G401 (cell line): ENCODE results near the gene FCRLB. TPM values are rescaled to one million over a fixed set of nuclear protein-coding genes. Genes with fewer than 3 reads are reported as not detected.
A peak's percentile ranks its signal among the peaks of the same experiment; 100 is the strongest.
"Not testable (repeated sequence)": the region's sequence is repeated elsewhere in the genome, so short reads cannot be mapped to it uniquely, and the experiment has no call there.

Source experiments
- DNase-seq: peaks from one replicate; pipeline ENCODE4 v3.0.0-alpha.2; 2015; ENCODE audit warnings: low spot score
- in situ Hi-C: cut with HindIII; loops from 2 replicates; pipeline ENCODE4 v1.10.0; 2016; ENCODE audit warnings: low sequenced_read_pairs, mixed read lengths
- total RNA-seq: library from RNA; depleted of rRNA; stranded (reverse); fragments of >200 nt; shearing (Covaris generic); gene quantifications from 2 replicates; pipeline ENCODE4 v1.2.3, GENCODE V29; 2014

Gene FCRLB
- total RNA-seq, 1 experiment from 2014 or later, result 1.5 TPM

- in situ Hi-C loops, result no loop called here
- DNase-seq, result no peak
Observed at GRCh38 chr1:161736335-161736969, 15.1 kb downstream of the FCRLB start.

DNA sequence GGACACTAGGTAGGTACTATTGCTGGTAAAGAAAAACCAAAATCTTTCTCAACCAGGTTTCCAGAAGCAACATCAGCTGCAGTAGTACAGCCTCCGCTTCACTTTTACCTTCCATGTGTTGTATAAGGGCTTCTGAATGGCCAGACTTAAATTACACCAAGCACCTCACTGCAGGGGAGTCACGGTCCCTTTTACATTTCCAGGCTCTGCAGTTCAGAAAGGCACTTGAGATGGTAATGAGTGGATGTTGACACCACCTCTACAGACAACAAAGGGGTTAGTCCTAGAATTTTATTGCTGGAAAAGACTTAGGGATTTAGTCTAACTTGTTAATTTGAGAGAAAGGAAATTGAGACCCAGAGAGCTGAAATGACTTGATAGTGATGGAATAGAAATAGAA, 16.3 kb downstream of the FCRLB start:
- in situ Hi-C loops, result no loop called here
- DNase-seq, result no peak

DNA sequence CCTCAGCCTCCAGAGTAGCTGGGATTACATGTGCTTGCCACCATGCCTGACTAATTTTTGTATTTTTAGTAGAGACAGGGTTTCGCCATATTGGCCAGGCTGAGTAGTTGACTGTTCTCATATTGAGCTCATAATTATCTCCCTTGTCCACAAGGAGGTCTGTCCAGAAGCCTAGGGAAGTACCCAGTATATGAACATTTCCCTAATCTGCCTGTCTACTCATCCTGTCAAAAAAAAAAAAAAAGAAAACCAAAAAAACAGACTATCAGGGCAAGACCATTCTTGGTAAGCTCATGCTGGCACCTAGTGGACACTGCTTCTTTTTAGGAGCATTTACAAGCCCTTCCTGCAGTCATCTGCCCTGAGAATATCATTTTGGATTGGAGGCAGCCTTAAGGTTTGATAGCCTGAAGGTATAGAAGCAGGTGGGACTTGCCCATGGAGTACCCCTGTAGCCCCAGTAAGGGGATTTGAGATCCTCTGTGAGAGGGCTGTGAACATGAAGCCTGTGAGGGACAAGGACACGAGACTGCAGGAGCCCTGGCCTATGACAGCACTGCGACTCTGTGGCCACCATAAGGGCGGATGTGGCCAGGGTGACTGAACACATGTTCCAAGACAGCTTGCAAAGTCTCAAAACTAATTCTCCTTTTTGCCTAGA, 17.4 kb downstream of the FCRLB start:
- in situ Hi-C loops, result no loop called here
- DNase-seq, result peak; percentile 27

- in situ Hi-C loops, result no loop called here
- no peak for DNase-seq
Observed at GRCh38 chr1:161739865-161740566, 18.7 kb downstream of the FCRLB start.

- DNase-seq, result no peak
- in situ Hi-C loops, result no loop called here
Observed at GRCh38 chr1:161740921-161741320, 19.6 kb downstream of the FCRLB start.

GRCh38 chr1:161743231-161743630, 21.9 kb downstream of the FCRLB start:
- DNase-seq, result no peak
- in situ Hi-C loops, result no loop called here

DNA sequence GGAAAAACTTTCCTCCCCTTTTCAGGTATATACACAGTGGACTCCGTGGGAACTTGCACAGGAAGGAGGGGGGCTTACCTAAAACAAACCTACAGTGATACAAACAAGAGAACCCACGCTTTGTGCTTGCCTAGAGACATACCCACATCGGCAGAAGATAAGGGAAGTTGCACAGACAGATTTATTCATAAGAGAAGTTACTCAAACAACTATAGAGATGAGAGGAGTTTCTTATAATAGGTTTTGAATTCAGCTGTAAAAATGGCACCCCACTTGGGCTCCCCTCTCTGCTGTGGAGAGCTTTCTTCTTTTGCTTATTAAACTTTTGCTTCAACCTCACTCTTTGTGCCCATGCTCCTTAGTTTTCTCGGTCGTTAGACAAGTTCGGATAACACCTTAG, 26.5 kb downstream of the FCRLB start:
- in situ Hi-C loops, result no loop called here
- no peak for DNase-seq

DNA sequence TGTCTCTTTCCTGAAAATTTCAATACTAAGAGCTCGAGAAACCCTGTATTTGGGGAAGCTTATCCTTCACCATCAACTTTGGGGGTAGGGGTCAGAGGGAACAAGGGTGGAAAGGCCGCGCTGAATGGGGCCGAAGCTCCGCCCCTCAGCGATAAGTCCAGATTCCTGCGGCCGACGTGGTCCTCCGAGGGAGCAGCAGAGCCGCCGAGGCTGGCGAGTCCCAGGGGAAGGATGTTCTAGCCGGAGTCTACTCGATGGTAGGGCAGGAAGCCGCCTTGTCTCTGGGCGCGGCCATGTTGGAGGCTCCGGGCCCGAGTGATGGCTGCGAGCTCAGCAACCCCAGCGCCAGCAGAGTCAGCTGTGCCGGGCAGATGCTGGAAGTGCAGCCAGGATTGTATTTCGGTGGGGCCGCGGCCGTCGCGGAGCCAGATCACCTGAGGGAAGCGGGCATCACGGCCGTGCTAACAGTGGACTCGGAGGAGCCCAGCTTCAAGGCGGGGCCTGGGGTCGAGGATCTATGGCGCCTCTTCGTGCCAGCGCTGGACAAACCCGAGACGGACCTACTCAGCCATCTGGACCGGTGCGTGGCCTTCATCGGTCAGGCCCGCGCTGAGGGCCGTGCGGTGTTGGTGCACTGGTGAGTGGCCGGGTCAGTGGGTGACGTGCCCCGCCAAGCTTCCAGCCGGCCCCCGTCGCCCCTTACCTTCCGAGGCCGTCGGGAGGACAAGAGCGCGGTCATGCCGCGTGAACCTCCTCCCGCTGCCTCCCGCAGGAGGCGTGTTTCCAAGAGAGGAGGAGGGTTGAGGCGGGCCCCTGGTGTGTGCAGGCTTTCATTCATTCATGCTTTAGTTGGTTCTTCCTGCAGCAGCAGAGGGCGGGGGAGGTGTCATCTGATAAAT, 28.4 kb downstream of the FCRLB start, which contains the start of gene DUSP12:
Gene DUSP12, plus strand, starts transcription at position 278 of the 899 bp plus-strand sequence. Its CDS starts 16 bp downstream, at position 294.
- peak; percentile 96 for DNase-seq
- in situ Hi-C loops, result no loop called here

- peak; percentile 16 for DNase-seq
- in situ Hi-C loops, result no loop called here
Observed at GRCh38 chr1:161763522-161764098, 42.3 kb downstream of the FCRLB start.

- in situ Hi-C loops, result no loop called here
- peak; percentile 90 for DNase-seq
Observed at GRCh38 chr1:161766102-161766981, 45.0 kb downstream of the FCRLB start, which contains the start of gene ATF6. TSS of gene ATF6 (plus strand) at chr1:161766320. CDS start at chr1:161766361, 41 bp downstream.

DNA sequence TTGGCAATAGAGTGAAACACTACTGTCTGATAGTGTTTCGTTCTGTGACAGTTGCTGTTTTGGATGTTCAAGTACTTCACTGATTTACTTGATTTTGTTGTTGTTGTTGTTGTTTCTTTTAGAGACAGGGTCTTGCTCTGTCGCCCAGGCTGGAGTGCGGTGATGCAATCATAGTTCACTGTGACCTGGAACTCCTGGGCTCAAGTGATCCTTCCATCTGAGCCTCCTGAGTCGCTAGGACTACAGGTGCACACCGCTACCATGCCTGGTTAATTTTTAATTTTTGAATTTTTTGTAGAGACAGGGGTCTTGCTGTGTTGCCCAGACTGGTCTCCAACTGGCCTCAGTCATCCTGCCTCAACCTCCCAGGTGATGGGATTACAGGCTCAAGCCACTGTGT, 47.1 kb downstream of the FCRLB start:
- DNase-seq, result no peak
- in situ Hi-C loops, result no loop called here

GRCh38 chr1:161768986-161769672, 47.8 kb downstream of the FCRLB start:
- in situ Hi-C loops, result no loop called here

DNA sequence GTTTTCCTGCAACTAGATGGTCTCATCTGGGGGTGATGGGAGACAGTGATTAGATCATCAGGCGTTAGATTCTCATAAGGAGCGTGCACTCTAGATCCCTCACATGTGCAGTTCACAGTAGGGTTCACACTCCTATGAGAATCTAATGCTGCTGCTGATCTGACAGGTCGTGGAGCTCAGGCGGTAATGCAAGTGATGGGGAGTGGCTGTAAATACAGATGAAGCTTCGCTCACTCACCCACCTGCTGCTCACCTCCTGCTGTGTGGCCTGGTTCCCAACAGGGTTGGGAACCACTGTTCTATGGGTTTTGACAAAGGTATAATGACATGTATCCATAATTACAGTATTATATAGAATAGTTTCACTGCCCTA, 48.3 kb downstream of the FCRLB start:
- in situ Hi-C loops, DNase-seq: not testable (repeated sequence)

More at GRCh38 chr1:161768986-161769672, 47.8 kb downstream of the FCRLB start:
- DNase-seq, result no peak

GRCh38 chr1:161770250-161770649, 48.9 kb downstream of the FCRLB start:
- DNase-seq, result no peak
- in situ Hi-C loops, result no loop called here

GRCh38 chr1:161771161-161771560, 49.8 kb downstream of the FCRLB start:
- in situ Hi-C loops, result no loop called here
- no peak for DNase-seq

GRCh38 chr1:161771973-161772372, 50.6 kb downstream of the FCRLB start:
- DNase-seq, result no peak
- in situ Hi-C loops, result no loop called here

DNA sequence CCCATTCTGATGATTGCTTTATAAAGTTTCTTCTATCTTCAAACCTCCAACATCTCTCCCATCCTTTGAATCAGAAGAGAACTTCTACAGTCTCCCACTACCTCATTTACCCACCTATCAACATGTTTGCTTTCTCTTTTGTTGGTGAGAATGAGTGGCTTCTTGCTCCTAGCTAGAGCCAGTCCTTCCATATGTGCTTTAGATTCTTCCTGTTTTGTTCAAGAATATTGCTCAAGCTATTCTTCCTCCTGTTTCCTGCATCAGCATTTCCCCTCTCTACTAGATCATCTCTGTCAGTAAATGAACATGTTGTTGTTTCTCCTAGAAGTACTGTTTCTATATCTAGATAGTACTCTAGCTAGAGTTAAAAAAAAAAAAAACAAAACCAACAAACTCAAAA, 51.1 kb downstream of the FCRLB start:
- in situ Hi-C loops, result no loop called here
- DNase-seq, result no peak
